Stimulated activated CD8-positive, alpha-beta memory T cell treated with anti-CD3 and anti-CD28 coated beads, Interleukin-12 subunit alpha, Interleukin-12 subunit beta, amount 100 ng/mL, for 4 hours (primary cell): Measurements from ENCODE around the gene POLR3E.
A peak's percentile ranks its signal among the peaks of the same experiment; 100 is the strongest.

Experiments
- DNase-seq: peaks from one replicate; pipeline ENCODE4 v3.0.0-alpha.2; 2020; ENCODE audit warnings: low read depth

The POLR3E gene

DNA sequence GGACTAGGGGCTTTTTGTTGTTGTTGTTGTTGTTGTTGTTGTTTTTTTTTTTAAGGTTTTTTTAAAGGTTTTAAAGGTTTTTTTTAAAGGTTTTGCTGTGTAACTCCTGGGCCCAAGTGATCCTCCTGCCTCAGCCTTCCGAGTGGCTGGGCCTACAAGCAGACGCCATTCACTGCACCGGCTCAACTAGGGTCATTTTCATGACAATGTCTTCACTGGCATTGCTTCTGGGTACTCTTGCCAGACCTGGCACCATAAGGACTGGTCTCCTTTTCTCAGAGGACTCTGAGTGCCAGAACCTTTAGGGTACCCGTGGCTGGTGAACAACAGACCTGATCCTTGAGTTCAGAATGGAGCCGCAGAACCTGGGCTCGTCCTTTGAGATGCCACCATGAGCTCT lies 20.4 kb downstream of the POLR3E start:
- DNase-seq: no peak

DNA sequence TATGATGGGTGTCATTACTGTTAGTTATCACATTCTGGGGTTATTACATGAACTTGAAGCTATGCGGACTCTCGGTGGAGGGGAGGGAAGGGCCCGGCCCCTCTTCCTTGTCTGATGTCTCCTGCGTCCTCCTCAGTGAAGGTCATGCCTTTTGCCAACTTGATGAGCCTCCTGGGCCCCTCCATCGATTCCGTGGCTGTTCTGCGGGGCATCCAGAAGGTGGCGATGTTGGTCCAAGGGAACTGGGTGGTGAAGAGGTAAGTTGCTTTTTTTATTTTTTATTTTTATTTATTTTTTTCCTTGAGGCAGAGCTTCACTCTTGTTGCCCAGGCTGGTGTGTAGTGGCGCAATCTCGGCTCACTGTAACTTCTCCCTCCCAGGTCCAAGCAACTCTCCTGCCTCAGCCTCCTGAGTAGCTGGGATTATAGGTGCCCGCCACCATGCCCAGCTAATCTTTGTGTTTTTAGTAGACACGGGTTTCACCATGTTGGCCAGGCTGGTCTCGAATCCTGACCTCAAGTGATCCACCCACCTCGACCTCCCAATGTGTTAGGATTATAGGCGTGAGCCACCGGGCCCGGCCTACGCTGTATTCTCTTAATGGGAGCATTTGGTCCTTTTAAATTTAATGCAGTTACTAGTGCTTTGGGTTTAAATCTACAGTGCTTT lies 21.6 kb downstream of the POLR3E start:
- no peak for DNase-seq

DNA sequence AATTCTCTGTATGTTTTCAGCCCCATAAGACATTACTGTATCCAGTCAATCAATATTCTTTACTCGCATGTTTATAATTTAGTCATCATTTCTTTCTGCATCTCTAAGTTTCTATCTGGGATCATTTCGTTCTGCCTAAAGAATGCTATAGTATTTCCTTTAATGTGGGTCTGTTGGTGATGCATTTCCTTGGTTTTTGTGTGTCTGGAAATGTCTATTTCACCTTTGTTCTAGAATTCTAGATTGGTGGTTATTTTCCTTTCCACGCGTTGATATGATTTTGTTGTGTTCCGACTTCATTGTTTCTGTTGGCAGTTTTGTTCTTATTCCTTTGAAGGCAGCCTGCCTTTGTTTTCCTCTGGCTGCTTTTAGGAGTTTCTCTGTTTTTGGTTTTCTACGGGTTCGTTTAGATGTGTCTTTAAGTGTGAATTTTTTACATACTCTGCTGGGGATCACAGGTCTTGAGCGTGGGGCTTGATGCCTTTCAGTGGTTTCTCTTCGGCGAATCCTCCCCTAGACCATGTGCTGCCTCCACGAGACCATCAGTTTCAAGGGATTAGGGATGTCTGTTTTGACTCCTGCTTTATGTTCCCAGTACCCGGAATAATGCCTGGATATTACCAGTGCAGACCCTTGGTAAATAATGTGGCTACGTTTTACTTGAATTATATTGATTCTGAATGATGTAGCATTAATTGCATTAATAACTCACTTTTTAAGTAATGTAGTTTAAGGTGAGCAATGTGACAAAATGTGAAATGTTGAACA lies 23.5 kb downstream of the POLR3E start:
- DNase-seq: no peak

DNA sequence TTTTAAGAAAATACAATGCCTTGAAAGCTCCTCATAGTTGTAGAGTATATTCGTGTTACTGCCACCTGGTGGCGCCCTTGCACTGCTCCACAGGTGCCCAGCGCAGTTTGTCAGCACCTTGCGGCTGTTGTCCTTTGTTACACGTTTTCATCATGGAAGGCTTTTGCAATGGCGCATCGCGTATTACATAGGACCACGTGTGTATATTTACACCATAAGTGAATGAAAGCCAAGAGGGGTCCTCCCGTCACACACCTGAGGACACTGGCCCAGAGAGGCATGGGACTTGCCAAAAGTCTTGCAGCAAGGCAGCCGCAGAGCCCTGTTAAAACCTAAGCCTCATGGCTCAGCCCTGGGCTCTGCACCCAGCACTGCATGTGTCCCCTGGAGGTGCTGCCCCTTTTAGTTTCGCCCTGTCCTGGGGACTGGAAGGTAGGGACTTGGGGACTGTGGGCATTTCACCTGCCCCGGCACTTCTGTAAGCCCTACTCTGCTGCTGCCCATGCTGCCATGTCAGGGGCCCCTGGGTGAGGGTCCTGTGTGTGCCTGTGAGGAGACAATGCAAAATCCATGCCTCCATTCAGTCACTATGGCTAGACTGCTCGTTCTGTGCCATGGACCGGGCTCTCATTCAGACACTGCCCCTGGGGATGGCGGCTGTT lies 24.3 kb downstream of the POLR3E start:
- peak; percentile 31 for DNase-seq

DNA sequence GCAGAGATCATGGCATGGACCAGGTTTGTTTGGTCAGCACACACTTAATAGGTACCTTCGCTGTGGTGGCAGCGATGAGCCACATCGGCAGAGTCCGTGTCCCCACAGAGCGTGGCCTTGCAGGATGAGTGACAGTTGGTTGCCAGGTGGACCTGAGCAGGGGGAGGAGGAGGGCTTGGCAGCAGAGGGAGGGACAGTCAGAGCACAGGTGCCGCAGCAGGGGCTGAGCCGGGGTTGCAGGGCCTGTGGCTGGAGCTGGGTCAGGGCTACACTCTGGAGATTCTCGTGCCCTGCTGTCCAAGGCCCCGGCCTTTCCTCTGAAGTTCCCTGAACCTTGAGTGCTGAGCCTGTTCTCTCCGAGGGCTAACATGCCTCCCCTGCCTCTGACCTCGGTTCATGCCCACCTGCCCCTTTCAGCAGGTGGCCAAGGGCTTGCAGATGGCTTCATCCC lies 24.8 kb downstream of the POLR3E start:
- no peak for DNase-seq

DNA sequence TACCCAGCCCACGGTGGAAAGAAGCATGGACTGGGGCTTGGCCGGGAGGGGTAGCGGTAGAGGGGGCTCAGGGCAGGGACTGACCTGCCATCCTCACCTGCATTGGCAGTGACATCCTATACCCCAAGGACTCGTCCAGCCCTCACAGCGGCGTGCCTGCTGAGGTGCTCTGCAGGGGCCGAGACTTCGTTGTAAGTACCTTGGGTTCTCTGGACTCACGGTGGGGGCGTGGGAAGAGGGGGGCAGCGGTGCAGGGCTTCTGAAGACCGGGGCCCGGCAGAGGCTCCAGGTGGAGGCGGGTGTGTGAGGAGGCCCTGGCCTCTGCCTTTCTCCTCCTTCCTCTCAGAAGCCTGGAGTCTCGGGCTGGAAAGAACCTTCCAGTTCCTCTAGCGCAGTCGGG lies 25.5 kb downstream of the POLR3E start:
- no peak for DNase-seq

DNA sequence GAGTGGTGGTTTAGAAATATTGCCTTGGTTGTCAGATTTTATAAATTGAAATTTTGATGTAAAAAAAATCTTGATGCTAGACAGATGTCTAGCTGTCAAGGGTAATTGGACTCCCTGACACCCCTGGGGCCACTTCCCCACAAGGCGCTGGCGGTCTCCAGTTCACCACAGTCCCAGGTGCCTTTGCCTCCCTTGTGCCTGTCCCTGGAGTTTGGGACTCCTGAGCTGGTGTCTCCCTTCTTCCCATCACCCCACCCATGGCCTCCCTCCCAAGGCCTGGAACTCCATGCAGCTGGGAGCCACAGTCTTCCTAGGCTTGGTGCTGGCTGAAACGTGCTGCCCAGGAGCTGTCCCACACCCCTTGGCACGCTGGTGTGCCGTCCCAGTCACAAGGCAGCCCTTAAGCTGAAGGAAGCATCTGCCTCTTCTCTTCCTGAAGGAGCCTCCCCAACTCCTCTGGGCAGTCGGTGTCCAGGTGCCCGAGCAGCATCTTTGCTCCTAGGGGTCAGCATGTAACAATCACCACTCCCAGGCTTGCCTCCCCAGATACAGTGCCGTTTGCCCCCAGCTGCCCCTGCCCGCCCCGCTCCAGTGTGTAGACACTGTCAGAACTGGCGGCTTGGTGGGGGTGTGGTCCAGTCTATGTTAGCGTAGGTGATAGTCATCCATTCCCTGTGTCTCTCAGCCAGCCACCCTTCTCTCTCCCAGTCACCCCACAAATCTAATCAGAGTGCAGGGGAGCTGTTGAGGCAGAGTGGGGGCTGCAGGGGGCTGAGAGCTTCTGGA lies 26.2 kb downstream of the POLR3E start:
- no peak for DNase-seq

DNA sequence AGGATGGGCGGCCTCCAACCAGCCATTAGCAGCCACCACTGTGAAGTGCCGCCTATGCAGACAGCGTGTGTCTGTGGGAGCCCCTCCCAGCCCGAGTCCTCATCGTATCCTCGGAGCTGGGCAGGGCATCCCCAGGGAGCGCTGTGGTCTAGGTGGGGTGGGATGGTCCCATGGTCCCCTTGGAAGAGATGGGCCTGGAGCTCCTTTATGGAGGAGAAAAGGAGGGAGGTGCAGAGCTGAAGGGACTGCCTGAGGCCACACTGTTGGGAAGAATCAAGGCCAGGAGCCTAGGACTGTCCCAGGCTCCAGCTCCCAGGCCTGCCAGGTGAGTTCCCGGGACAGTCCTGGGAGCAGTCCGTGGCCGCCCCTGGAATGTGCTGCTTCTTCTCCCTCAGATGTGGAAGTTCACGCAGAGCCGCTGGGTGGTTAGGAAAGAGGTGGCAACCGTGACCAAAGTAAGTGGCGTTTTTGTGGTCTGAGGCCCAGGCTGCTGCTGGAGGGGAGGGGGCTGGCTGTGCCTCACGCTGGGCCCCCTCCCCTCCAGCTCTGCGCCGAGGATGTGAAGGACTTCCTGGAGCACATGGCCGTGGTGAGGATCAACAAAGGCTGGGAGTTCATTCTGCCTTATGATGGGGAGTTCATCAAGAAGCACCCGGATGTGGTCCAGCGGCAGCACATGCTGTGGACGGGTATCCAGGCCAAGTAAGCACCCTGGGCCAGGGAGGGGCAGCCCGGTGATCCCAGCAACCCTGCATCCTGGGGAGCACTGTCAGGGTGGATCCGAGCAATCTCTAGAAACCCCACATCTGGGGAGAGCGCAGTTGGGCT lies 27.0 kb downstream of the POLR3E start:
- DNase-seq: no peak

DNA sequence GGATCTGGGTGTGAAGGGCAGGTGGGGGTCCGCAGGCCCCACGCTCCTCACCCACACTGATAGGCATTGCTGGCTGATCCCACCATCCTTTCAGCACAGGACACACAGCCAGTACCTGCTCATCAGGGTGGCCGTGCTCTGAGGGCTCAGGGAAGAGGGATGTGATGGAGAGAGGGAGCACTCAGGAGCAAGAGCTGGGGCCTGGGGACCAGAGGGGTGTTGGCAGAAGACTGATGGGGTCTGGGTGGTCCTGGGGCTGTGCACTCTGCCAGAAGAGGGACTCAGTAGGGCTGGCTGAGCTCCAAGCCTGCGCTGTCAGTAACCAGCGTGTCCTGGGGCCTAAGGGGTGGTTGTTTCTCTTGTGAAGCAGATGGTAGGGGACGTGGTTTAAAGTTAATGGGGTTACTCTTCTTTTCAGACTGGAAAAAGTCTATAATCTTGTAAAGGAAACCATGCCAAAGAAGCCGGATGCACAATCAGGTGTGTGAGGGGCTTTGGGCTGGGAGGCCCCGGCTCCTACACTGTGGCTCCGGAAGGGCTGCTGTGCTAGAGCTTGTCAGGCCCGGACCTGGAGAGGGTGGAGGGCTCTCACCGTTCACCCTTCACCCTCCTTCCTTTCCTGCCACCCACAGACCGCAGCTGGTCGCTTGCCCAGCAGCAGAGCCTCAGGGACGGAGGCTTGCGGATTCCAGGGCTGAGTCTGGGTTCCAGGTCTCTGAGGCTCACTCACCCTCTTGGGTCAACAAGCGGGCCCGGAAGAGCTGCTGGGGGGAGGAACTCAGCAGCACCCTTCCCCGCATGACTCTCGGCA lies 27.8 kb downstream of the POLR3E start:
- no peak for DNase-seq

DNA sequence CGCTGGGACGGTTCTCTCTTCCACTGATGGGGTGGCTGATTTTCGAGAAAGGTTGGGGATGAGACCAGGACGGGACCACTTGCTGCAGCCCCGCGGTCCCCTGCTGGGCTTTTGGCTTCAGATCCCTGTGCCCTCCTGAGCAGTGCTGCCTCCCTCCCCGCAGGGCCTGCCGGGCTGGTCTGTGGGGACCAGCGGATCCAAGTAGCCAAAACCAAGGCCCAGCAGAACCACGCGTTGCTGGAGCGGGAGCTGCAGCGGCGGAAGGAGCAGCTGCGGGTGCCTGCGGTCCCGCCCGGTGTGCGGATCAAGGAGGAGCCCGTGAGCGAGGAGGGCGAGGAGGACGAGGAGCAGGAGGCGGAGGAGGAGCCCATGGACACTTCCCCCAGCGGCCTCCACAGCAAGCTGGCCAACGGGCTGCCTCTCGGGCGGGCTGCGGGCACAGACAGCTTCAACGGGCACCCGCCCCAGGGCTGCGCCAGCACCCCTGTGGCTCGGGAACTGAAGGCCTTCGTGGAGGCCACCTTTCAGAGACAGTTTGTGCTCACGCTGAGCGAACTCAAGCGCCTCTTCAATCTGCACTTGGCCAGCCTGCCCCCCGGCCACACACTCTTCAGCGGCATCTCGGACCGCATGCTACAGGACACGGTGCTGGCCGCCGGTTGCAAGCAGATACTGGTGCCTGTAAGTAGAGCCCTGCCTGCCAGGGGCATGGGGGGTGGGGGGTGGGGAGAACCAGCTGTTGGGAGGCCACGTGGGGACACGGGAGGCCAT lies 28.6 kb downstream of the POLR3E start:
- no peak for DNase-seq

DNA sequence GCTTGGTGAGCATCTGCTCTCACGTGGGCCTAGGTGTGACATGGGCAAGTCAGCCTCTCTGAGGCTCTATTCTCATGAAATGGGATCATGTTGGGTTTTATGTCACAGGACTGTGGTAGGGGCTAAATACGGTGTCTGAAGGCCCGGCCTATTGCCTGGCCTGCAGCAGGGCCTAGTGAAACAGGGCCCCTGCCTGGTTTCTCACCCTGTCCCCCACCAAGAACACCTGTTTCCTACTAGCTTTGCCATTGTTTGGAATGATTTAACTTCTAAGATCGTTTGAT lies 29.1 kb downstream of the POLR3E start:
- no peak for DNase-seq

DNA sequence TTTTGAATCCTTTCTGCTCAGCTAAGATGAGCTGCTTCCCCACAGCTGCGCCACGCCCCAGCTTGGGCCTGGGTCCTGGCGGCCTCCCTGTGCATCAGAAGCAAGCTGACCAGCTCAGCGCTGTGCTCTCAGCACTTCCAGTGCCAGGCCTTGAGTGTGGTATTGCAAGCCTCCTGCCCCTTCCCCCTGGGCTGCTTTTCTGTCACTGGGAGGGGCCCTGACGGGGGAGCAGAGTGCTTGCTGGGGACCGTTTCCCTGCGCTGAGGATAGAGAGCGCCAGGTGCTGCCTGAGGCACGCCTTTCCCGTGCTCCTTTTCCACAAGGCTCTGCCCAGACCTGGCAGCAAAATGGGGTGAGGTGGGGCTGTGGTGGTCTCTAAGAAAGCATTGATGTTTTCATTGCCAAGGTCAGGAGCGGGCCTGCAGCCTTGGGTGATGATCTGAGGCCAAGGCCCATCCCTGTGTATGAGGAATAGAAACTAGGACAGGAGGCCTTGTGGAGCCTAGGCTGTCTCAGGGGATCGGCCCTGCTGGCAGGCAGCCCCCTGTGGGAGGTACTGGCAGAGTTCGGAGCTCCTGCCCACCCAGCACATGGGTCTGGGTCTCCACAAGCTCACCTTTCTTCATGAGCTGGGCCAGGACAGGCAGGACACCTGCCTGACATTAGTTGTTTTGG lies 29.7 kb downstream of the POLR3E start:
- no peak for DNase-seq

DNA sequence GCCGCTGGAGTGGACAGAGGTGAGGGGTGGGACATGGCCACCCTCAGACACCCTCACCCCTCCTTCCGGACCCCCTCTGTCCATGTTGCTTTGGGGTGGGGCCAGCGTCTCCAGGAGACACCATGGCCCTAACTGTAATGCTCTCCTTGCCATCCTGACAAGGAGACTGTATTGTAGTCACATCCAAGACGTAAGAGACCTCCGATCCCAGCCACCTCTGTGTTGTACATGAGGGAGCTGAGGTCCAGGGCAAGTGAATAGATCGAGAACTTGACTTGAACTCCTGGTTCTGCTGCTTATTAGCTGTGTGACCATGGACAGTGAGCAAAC lies 30.2 kb downstream of the POLR3E start:
- no peak for DNase-seq

DNA sequence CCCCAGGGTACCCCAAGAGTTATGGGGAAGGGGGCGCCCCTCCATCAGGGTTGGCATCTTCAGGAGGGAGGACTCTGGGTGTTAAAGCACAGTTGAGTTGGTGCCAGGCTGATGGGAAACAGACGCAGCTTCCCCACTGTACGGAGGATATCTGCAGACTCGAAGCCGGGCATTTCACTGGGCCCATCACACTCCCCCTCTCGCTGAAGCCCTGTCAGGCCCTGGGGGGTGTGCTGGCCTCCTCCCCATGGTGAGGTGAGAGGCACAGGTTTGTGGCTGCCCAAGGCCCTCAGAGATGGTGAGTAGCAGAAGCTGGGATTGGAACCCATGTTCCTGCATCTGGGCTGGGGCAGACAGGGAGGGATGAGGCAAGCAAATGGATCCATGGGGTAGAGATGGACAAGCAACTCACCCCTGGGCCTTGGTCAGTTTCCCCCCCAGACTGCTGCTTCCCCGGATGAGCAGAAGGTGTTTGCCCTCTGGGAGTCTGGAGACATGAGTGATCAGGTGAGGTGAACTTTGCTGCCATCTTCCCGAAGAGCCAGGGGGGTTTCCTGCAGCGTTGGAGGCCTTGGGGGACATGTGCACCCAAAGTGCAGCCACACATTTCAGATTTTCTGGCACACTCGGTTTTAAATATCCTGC lies 31.0 kb downstream of the POLR3E start:
- no peak for DNase-seq

DNA sequence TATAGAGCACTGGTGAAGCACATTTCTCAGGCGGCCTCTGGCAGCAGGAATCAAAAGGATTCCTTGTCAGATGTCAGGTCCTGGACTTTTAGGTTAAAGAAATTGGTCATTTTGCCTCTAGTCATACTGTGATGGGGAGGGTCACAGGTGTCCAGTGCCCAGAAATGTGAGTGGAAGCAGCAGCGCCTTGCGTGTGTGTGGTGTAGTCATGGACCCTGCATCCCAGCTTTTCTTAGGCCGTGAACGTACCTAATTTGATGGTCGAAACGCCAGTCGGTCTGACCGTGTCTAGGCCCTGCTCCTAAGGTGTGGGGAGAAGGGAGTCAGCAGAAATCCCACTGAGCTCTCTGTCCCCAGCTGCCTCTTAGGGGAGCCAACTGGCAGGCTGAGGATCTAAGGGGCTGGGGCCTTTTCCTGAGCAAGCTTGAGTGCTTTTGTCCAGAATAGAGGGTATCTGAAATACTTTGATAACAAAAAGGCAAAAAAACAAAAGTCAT lies 32.0 kb downstream of the POLR3E start:
- no peak for DNase-seq

DNA sequence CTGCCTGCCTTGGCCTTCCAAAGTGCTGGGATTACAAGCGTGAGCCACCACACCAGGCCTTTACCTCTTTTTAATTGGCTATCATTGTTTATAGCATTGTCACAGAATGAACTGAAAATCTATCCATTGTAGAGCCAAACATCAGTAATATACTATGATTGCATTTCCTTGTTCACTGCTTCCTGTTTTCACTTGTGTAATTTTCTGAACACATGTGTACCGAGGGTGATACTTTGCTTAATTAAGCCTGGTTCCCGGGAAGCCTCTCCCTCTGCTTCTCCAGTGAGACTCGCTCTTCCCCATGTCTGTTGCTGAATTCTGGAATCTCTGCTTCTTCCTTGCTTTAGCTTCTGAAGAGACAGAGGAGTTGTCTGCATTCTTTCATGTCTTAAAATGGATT lies 33.1 kb downstream of the POLR3E start:
- no peak for DNase-seq

DNA sequence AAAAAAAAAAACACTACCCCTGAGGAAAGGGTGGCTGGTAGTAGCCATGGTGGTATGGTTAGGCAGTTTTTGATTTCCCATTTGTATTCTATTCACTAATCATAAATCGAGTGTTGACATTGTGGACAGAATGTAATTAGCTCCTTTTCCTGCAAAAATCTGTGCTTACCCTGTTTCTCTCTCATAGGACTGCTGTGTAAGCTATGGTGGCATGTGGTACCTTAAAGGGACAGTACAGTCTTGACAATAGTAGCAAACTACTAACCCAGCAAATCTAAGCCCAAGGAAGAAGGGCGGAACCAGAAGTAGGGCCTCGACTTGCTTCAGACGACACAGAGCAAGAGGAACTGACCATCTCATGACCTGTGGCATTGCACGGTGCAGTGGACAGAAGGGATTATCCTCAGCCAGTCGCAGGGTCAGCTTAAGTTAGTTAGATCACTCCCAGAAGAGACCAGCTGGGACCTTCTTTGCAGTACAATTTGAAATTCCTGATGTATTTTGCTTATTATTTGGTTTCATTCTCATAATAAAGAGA lies 36.3 kb downstream of the POLR3E start:
- DNase-seq: no peak

DNA sequence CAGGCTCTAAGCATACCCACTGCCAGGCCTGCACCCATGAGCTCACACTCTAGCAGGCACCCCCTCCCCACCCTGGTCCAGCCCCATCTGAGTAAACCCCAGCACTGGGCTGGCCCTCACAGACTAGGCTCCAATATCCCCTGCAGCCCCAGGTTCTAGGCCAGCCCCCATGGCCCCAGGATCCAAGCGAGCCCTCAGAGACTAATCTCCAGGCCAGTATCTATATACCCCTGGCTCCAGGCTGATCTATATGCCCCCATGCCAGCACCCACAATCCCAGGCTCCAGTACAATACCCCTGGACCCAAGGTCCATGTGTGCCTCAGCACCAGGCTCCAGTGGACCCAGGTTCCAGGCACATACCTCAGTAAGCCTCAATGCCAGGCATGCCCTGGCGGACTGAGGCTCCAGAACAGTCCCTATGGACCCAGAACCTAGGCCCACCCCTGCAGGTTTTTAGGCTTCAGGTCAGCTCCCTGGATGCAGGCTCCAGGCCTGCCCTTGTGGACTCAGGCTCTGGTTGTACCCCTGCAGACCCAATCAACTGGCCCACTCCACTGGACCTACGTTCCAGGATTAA lies 38.5 kb downstream of the POLR3E start:
- DNase-seq: no peak
